ENCODE results near the gene MGA.

Gene MGA

DNA sequence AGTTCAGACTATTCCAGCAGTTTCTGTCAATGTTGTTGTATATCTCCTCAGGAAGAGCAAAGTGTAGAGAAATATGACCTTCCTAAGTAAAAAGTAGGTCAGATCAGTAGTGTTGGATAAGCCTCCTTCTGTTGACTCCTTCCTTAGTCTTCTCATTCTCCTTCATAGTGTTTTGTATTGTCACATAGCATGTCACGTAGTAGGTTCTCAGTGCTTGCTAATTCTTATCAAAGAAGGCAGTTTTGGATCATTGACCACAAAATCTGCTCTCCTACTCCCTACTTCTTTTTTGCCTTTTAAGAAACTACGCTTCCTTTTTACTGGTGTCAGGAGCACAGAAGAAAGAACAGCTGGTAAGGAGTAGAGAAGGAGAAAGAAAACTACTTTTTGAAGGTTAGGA, 1.0 kb upstream of the MGA start:
- no peak for DNase-seq

DNA sequence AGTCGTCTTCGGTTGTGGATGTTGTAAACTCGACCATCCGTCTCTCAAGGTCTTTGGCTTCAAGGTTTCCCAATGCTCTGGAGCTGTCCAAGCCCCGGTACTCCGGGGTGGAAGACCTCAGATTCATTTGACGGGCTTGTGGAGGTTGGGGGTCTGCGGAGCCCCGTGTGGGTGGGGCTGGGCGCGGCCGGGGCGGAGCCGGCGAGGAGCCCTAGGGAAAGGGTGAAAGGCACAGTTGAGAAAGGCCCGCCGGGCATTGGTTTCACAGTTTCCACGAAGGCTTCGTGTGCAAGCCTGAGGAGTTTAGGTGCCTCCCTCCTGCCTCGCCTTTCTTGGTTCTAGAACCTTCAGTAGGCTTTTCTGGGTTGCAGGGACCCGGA, 360 bp upstream of the MGA start:
- no peak for DNase-seq

DNA sequence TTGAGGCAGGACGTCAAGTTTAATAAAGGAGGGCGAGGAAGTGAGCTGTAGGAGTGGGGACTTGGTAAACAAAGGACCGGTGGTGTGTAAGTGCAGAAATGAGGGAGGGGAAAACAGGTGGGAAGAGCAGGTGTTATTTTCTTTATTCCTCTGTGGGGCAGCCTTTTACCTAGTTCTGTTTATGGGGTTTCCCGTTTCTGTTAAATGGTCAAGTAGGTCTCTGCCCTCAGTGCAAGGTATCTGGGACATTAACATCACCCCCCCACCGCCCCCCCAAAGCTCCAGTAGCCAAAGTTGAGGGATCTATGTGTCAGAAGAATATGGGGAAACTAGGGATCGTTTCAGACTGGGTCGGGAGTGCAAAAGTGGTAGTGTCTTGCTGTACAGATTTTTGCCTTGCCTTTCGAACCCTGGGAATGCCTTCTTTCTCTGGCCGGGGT, 893 bp downstream of the MGA start:
- no peak for DNase-seq

DNA sequence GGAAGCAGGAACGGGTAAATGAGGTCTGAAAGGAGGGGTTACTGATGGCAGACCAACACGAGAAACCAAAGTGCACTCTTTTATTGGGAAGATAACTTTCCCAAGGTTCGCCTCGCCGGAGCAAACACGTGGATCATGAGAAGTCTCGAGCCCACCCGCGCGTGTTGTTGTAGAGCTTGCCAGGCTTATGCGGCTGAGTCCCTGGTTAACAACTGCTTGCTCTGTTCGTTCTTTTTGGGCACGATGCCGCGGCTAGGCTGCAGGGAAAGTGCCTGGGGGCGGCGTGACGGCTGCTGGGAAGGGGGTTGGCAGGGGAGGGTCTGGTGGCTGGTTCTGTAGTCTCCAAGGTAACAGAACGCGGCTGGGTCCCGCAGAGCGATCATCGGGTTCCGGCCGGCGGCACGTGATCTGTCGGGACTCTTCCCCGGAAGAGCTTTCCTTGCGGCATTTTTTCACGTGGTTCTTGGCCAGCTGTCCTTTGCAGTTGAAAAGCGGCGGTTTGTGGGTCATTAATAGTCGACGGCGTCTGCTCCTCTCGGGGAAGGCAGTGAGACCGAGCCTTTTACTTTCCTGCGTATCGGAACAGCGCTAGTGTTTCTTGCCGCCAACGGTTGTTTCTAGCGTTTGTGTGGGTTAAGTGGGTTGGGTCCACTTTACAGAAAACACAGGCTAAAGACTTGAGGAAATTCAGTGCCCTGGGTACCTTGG, 1.5 kb downstream of the MGA start:
- peak; percentile 22 for DNase-seq

DNA sequence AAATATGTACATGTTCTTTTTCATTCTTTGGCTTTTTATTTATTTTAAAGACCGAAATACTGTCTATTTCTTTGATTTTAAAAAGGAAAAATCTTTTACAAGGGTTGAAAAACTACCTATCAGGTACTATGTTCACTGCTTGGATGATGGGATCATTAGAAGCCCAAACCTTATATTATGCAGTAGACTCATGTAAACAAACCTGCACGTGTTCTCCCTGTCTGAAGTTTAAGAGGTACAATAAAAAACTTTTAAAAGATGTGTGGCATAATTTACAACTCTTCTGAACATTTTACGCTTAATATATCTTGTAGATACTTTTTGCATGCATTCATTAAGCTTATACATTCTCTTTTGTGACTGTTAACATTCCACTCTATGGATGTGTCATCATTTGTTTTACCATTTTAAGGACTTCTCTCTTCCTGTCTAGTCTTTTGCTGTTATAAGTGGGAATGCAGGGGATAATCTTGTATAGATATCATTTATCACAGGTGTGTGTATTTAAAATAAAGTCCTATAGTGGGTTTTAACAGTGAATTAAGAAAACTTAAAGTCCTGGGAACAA, 6.2 kb downstream of the MGA start:
- no peak for DNase-seq

DNA sequence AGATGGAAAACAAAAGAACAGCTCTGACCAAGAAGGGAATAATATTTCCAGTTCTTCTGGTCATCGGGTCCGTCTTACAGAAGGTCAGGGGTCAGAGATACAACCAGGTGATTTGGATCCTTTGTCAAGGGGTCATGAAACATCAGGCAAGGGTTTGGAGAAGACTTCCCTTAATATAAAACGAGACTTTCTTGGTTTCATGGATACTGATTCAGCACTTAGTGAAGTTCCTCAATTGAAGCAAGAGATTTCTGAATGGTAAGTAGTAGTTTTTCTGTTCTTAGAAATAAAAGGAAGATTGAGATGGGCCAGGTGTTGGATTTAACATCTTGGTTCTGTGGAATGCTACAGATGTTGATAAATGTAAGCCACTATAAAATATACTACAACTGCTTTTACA, 9.5 kb downstream of the MGA start:
- DNase-seq = no peak

DNA sequence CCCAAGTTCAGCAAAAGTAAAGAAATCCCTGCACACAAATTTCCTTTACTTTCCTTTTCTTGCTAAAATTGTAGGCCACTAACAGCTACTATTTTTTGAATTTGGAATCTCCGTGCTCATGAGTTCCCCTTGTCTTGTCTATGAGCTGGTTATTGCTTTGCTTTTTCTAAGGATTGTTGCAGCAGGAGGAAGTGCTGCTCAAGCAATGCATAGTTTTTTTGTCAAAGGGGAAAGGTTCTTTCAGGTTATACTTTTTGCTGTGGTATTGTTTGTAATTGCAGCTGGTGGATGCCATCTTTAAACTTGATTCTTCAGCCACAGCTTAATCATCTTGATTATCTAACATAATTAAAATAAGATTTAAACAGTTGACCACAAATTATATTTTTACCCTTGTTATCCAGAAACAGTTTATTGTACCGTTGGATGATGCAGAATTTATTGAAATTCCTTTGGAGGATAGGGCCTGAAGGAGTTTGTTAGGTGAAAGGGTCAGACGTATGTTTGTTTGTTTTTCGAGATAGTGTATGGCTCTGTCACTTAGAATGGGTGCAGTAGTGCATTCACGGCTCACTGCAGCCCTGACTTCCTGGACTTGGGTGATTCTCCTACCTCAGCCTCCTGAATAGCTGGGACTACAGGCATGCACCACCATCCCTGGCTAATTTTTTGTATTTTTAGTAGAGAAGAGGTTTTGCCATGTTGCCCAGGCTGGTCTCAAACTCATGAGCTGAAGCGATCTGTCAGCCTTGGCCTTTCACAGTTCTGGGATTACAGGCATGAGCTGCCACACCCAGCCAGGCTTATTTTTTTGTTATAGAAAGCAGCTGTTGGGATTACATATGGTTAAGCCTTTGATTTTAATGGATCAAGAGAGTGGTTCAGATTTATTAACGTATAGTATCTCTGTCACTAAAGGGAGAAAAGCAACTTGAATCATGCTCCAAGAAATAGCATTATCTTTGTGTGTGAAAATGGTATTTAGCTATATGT, 11.7 kb downstream of the MGA start:
- DNase-seq = no peak

DNA sequence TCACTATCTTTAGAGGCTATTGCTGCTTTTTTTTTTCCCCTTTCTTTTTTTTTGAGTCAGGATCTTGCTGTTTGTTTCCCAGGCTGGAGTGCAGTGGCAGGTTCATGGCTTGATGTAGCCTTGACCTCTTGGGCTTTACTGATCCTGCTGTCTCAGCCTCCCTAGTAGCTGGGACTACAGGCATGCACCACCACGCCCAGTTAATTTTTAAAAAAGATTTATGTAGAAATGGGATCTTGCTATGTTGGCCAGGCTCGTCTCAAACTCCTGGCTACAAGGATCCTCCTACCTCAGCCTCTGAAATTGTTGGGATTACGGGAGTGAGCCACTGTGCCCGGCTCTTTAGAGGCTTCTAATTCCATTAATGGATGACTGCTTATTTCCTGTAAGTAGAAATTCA, 15.1 kb downstream of the MGA start:
- DNase-seq = no peak

DNA sequence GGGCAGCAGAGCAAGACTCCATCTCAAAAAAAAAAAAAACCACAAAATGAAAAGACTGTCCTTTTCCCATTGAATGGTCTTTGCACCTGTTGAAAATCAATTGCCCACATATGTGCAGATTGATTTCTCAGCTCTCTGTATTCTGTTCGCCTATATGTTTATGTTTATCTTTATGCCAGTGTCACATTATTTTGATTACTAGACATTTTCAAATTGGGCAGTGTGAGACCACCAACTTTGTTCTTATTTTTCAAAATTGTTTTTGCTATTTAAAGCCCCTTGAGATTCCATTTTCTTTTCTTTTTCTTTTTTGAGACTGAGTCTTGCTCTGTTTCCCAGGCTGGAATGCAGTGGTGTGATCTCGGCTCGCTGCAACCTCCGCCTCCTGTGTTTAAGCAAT, 18.5 kb downstream of the MGA start:
- DNase-seq = no peak

DNA sequence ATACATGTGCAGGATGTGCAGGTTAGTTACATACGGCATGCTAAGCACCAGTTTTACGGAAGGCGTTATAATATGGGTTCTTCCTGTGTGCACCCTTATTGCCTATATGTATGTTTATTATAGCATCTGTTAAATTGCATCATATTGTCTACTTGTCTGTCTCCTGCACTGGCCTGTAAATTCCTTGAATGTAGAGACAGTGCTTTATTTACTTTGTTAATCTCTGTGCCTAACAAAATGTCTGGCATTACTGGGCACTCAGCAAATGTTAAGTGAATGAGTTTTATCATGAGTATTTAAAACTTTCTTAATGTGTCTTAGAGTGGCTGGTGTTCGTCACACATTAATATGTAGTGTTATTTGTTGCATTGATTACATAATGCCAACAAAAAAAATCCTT, 23.8 kb downstream of the MGA start:
- DNase-seq = no peak

DNA sequence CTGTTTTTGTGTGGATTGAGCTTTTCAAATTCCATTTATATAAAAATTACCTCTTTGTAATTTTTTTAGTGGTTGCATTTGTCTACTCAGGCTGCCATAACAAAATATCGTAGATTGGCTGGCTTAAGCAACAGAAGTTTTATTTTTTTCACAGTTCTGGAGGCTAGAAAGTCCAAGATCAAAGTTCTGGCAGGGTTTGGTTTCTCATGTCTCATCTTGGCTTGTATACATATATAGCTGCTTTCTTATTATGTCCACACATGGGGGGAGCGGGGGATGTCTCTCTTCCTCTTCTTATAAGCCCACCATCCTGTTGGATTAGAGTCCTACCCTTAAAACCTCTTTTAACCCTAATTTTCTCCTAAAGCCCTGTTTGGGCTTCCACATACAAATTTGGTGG, 28.5 kb downstream of the MGA start:
- DNase-seq = no peak

DNA sequence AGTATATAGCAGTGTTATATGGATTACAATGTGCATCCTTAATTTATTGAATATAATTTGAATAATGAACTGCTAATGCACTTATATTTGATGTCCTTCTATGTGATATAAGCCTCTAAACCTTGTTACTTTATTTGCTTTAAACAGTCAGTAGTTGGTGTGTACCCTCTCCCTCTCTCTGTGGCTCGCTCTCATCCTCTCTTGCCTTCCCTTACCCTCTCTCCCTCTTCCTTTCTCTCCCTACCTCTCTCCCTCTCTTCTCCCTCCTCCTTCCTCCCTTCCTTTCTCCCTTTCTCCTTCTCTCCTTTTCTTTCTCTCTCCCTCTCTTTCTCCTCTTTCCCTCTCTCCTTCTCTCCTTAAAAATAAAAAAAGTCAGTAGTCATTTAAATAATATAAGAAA, 28.9 kb downstream of the MGA start:
- DNase-seq = no peak

DNA sequence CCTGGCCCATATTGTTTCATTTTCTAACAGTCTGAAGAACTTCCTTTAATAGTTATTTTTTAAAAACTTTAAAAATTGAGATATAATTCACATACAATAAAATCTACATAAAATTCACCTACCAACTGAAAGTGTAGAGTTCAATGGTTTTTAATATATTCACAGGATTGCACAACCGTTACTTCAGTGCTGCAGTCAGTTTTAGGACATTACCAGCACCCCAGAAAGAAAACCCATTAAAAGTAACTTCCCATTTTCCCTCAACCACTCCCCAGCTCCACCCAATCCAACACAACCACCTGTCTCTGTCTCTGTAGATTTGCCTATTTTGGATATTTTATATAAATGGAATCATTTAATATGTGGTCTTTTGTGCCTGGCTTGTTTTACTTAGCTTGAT, 29.6 kb downstream of the MGA start:
- DNase-seq = no peak

DNA sequence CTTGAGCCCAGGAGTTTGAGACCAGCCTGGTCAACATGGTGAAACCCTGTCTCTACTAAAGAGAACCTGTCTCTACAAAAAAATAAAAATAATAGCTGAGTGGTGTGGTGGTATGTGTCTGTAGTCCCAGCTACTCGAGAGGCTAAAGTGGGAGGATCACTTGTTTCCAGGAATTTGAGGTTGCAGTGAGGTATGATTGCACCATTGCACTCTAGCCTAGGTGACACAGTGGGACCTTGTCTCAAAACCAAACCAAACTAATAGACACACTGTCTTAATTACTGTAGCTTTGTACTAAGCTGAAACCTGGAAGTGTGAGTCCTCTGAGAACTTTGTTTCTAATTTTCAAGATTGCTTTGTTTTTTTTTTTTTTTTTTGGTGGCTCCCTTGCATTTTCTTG, 30.4 kb downstream of the MGA start:
- no peak for DNase-seq

DNA sequence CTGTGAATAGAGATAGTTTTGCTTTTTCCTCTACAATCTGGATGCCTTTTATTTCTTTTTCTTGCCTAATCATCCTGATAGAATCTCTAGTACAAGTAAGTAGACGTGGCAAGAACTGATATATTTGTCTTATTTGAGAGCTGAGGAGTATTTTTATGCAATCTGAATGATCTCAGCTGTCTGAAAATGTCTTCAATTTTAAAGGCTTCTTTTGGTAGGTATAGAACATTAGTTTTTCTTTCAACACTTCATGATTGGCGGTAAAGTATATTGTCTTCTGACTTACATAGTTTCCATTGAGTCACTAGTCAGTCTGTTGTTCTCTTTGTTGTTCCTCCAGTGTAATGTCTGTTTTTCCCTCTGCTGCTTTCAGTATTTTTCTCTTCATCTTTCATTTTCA, 31.3 kb downstream of the MGA start:
- DNase-seq = no peak

DNA sequence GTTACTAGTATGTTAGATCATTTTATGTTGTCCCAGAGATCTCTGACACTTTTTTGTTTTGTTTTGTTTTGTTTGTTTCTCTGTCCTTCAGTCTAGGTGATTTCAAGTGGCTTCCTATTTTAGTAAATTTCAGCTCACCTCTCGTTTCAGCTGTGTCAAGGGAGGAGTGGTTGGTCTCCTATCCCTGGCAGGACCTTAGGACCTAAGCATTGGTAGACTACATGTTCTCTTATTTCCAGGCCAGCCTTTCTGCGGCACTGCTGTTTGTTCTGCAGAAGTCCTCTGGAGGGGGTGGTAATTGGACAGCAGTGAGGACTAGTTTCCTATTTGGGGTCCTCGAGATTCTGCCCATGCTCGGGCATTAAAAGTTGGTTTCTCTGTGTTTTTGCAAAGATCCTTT, 31.8 kb downstream of the MGA start:
- DNase-seq = no peak

DNA sequence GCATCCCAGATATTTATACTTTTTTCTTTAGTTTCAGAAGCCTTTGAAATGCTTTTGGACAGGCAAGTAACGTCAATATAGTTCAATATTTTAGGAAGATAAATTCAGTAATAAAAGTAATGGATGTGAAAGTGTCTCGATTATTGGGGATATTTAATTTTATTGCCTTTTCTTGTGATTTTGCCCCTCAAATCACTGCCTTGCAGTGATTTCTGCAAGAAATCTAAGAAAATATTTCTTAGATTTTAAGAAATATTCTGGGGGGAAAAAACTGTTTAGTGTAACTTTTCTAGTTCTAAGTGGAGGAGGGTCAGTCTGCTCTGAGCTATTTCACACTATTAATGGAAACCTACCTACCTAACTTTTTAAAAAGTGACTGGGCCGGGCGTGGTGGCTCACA, 33.6 kb downstream of the MGA start:
- no peak for DNase-seq

DNA sequence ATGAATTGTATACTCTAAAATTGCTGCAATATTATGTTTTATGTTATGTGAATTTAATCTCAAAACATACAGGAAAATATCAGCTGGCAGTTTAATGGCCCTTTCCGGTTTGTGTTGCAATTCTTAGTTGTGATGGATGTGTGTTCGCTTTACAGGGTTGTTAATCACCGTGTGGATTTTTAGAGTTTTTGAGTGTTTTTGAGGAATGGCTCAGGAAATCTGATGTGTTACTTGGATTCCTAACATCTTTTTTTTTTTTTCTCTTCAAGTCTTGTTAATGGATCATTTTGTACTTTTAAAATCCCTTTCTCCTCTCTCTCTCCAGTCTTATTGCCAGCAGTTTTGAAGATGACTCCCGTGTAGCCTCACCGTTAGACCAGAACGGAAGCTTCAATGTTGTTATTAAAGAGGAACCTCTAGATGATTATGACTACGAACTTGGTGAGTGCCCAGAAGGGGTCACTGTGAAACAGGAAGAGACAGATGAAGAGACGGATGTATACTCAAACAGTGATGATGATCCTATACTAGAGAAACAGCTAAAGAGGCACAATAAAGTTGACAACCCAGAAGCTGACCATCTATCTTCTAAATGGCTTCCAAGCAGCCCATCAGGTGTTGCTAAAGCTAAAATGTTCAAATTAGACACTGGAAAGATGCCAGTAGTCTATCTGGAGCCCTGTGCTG, 35.7 kb downstream of the MGA start:
- peak; percentile 15 for DNase-seq

DNA sequence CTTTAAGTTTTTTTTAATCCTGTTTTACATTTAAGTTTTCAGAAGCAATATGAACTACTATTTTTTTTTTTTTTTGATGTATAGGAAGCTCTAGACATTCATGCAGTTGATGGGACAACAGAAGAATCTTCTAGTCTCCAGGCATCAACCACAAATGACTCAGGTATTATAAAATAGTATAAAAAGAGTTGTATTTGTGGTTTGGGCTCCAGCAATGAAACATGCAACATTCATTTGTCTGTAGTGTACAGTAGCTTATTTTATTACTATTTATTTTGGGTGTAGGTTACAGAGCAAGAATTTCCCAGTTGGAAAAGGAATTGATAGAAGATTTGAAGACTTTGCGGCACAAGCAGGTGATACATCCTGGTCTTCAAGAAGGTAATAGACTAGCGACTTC, 38.6 kb downstream of the MGA start:
- no peak for DNase-seq

DNA sequence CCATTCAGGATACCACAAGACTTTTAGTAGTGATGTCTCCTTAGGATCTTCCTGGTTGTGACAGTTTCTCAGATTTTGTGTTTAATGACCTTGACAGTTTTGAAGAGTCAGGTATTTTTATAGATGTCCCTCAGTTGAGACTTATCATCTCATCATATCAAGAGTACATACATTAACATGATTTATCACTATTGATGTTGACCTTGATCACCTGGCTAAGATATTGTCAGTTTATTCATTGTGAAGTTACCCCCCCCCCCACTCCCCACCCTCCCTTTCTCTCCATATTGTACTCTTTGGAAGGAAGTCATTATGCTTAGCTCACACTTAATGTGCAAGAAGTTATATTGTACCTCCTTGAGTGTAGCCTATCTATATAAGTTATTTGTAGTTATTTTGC, 42.9 kb downstream of the MGA start:
- no peak for DNase-seq

DNA sequence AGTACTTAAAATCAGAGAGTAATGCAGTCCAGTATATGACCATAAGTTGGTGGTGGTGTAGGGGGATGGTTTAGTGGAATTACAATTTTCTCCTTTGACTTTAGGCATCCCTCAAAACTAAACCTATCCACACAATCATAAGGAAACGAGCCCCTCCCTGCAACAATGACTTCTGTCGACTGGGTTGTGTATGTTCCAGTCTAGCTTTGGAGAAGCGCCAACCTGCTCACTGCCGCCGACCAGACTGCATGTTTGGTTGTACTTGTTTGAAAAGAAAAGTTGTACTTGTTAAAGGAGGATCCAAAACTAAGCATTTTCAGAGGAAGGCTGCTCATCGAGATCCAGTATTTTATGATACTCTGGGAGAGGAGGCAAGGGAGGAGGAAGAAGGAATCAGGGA, 52.8 kb downstream of the MGA start:
- DNase-seq = no peak

DNA sequence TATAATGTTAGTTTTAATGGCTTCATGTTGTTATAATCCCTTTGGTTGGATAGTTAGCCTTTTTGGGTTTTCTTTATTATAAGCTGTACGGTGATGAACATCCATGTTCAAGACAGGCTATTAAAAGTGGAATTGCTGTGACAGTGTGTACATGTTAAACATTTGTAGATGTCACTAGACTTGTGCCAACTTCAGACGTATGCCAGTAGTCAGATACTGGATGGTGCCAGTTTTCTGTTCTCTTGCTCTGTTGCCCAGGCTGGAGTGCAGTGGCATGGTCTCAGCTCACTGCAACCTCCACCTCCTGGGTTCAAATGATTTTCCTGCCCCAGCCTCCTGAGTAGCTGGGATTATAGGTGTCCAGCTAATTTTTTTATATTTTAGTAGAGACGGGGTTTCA, 54.1 kb downstream of the MGA start:
- no peak for DNase-seq

DNA sequence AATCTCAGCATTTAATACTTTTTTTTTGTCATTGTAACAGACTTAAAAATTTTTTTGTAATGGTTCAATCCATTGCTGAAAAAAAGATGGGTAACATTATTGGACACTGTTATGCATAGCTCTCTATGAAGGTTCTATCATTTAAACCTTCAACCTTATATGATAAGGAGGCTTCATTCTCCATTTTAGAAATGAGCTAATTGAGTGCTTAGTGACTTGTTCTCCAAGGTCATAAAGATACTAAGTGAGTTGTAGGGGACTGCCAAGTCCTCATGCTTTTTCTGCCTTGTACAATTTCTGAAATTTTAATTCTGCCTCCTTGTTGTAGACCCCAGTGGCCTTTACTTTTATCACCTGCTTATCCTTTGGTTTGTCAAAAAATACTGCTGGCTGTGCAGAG, 56.7 kb downstream of the MGA start:
- no peak for DNase-seq

DNA sequence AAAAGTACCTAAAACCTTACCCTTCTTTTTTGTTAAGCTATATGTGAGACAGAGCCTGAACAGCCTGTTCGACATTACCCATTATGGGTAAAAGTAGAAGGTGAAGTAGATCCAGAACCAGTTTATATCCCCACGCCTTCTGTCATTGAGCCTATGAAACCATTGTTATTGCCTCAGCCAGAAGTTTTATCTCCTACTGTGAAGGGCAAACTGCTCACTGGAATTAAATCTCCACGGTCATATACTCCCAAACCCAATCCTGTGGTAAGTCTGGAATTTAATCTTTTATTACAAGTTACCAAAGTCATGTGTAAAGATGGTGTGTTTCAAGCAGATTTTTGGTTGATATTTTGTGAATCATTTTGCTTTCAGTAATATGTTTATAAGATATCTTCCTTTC, 66.9 kb downstream of the MGA start:
- no peak for DNase-seq

Data from NCI-H510A treated with DMSO at 0.1 percent for 48 hours (cell line).